MG63 (cell line): Measurements from ENCODE around the gene FAM216B. TPM values are rescaled to one million over a fixed set of nuclear protein-coding genes. Genes with fewer than 3 reads are reported as not detected.

Experiments
- DNase-seq: peaks from one replicate; pipeline ENCODE4 v3.0.0-alpha.2; 2020
- H3K27me3 ChIP-seq: fragments of 250-450 bp; sonication (Bioruptor Pico); 2 replicates; pipeline ENCODE4 v1.5.1; 2020; ENCODE audit warnings: mild to moderate bottlenecking, moderate library complexity
- H3K36me3 ChIP-seq: fragments of 250-450 bp; sonication (Bioruptor Pico); 2 replicates; pipeline ENCODE4 v1.5.1; 2020; ENCODE audit warnings: mild to moderate bottlenecking, moderate library complexity
- H3K4me3 ChIP-seq: fragments of 250-450 bp; sonication (Bioruptor Pico); 2 replicates; pipeline ENCODE4 v1.5.1; 2020; ENCODE audit warnings: mild to moderate bottlenecking, moderate library complexity
- H3K9me3 ChIP-seq: fragments of 250-450 bp; sonication (Bioruptor Pico); 2 replicates; pipeline ENCODE4 v1.5.1; 2020; ENCODE audit warnings: mild to moderate bottlenecking, moderate library complexity
- total RNA-seq: library from RNA; depleted of rRNA; stranded (reverse); fragments of >200 nt; shearing (Covaris generic); gene quantifications from 2 replicates; pipeline ENCODE4 v1.2.3, GENCODE V29; 2014; ENCODE audit warnings: low replicate concordance; rRNA removed

The FAM216B gene
- not detected in 2 replicates for total RNA-seq

DNA sequence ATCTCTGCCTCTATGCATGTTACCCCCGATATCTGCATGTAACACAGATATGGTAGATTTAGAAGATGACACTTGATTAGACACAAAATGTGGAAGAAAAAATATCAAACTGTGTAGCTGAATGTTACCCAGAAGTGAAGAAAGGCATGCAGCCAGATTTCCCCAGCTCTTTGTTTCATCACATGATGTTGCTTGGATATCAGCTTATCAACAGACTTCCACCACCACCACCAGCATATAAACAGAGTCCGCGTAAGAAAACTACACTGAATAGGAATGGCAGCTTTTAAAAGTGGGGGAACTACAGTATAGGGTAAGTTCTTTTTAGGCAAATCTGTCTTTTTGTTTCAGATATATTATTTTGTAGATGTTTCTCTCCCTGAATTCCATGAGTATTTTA lies at the start of gene FAM216B:
Gene FAM216B (plus strand): TSS at position 233 of the 400 bp plus-strand sequence. CDS start 2,484 bp downstream, outside the sequence.
- Histone ChIP-seq H3K4me3 (no peak within 1 kb of the TSS), H3K27me3 (no peaks in the 10 kb centered on the region), H3K9me3 (no peaks in the 10 kb centered on the region), H3K36me3 (no peaks in the 10 kb centered on the region)
- DNase-seq: no peak

DNA sequence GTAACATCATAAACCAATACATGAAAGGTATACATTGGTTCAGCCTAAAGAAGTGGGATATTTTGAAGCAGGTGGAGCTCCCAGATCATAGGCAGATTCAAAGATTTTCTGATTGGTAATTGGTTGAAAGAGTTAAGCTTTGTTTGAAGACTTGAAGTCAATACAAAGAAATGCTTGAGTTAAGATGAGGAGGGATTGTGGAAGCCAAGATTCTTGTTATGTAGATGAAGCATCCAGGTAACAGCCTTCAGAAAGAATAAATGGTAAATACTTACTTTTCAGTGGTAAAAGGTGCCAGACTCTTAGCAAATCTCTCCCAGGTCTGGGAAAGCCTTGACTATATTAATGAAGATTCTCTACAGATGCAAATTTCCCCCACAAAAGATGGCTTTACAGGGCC lies 49.3 kb upstream of the FAM216B start:
- Histone ChIP-seq H3K4me3 (no peak overlapping the region), H3K9me3 (no peaks in the 10 kb centered on the region), H3K27me3 (no peaks in the 10 kb centered on the region), H3K36me3 (no peaks in the 10 kb centered on the region)
- DNase-seq: no peak

DNA sequence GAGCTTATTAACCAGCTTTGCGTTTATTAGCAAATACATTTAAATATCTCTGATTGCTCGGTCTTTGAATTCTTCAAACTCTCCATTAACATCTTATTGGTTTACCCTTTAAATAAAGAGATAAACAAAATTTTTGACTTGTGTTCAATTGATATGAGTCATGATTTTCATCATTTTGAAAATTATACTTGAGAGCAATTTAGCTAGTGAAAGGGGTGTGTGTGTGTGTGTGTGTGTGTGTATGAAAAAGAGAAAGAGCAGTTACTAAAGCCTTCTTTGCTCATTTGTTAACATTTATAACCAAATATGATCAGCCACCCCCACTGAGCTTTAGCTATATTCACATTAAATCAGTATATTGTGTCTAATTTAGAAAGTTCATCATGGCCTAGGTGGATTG lies 48.3 kb upstream of the FAM216B start:
- Histone ChIP-seq H3K9me3 (no peaks in the 10 kb centered on the region), H3K27me3 (no peaks in the 10 kb centered on the region), H3K4me3 (no peak overlapping the region), H3K36me3 (no peaks in the 10 kb centered on the region)
- no peak for DNase-seq

DNA sequence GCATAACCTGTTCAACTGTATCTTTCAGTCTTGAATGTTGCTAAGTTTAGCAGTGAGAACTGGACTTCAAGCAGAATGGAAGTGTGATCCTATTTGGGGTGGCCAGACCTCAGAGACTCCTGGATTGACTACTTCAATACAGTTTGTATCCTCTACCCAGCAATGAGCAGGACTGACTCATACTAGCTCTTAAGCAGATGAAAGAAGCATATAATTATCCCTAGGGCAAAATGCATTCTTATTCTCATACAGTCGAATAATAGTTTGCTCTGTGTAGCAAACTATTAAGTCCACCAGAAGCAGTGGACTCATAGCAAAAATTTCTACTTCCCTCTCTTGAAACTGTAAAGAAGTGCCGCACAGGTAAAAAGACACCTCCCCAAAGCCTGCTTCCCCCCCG lies 46.4 kb upstream of the FAM216B start:
- DNase-seq: no peak
- H3K9me3 ChIP-seq: no peaks in the 10 kb centered on the region
- no peaks in the 10 kb centered on the region for H3K27me3 ChIP-seq
- H3K36me3 ChIP-seq: no peaks in the 10 kb centered on the region
- H3K4me3 ChIP-seq: no peak overlapping the region

DNA sequence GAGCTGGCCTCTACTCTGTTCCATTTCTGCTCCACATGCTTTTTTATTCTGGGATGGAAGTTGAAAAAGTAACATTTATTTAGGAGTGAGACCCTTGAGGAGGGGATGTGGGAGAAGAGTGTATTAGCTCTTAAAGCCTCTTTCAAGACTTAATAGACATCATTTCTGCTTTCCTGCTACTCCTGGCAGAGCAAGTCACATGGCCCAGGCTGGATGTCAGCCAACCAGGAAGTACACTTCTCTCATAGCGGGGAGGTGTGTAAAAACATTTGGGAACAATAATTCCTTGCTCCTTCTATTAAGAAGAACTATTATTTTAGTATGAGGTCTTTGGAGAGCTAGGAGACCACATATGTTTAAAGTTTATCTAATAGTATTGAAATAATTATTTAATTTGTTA lies 40.6 kb upstream of the FAM216B start:
- H3K4me3 ChIP-seq: no peak overlapping the region
- H3K27me3 ChIP-seq: no peaks in the 10 kb centered on the region
- H3K36me3 ChIP-seq: no peaks in the 10 kb centered on the region
- DNase-seq: no peak
- H3K9me3 ChIP-seq: no peaks in the 10 kb centered on the region

DNA sequence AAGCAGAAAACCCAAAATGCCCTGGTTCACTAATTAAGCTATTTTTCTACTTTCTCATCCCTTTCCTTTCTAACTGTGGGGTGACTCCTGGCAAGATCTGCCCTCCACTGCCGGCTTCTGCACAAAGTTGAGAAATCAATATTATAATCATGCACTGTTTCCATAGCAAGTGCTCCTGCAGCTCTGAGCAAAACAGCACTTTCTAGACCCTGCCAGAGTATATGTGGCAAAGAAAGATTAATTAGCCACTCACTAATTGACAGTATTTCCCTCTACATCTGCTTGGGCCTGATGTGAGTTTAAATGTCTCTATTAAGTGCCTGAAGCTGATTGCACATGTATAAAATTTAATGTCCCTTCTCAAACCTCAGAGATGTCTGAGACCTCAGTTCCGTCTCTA lies 39.5 kb upstream of the FAM216B start:
- no peaks in the 10 kb centered on the region for H3K9me3 ChIP-seq
- H3K36me3 ChIP-seq: no peaks in the 10 kb centered on the region
- H3K27me3 ChIP-seq: no peaks in the 10 kb centered on the region
- DNase-seq: no peak
- H3K4me3 ChIP-seq: no peak overlapping the region

DNA sequence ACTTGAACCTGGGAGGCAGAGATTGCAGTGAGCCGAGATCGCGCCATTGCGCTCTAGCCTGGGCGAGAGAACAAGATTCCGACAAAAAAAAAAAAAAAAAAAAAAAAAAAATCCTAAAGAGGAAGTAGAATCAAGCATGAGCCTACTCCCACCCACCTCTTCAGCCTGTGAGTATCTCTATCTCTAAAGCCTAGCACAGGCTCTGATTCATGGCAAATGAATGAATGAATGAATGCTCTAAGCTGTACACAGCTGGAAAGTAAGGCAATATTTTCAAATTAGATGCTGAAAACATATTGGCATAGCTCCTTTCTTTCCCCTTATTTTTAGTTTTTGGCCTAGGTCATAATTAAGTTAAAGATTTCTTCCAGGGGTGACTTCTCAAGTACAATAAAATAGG lies 35.7 kb upstream of the FAM216B start:
- no peaks in the 10 kb centered on the region for H3K27me3 ChIP-seq
- no peaks in the 10 kb centered on the region for H3K36me3 ChIP-seq
- peak; percentile 26 for DNase-seq
- no peak overlapping the region for H3K4me3 ChIP-seq
- H3K9me3 ChIP-seq: no peaks in the 10 kb centered on the region

DNA sequence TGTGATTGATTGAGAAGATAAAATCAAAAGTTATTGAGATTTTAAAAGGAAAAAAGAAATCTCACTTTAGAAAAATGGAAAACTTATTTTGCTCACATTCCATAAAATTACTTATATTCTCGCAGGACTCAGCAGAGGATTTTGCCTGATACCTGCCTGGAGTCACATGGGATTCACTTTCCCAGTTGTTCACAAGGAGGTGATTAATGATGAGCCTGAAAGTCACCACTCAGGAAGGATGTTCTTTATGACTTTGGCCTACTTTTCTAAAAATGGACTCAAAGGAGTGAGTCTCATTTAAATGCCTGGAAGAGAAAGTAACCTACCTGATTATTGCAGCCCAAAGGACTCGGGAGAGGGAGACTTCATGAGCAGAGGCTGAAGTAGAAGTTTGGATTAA lies 34.5 kb upstream of the FAM216B start:
- DNase-seq: no peak
- H3K36me3 ChIP-seq: no peaks in the 10 kb centered on the region
- H3K9me3 ChIP-seq: no peaks in the 10 kb centered on the region
- no peaks in the 10 kb centered on the region for H3K27me3 ChIP-seq
- H3K4me3 ChIP-seq: no peak overlapping the region

DNA sequence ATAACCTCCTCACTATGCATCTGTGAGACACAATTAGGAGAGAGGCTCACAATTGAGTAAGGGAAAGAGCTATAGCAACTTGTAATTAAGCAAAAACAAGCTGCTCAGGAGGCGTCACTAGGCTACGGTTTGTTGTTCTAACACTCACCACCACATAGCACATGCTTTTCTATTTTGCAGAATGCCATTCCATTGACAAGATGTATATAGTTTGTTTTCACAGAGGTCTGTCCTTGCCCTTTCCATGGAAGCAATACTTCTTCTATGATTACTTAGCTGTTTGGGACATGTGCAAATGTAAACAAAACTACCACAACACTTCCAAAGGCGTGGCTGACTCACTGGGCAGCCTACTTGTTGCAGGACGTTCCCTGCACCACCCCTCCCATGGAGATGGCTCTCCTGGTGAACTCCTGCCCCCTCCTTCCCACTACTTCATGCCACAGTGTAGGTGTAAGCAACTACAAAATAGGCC lies 33.9 kb upstream of the FAM216B start:
- DNase-seq: peak; percentile 95
- H3K4me3 ChIP-seq: no peak overlapping the region
- no peaks in the 10 kb centered on the region for H3K27me3 ChIP-seq
- H3K9me3 ChIP-seq: no peaks in the 10 kb centered on the region
- no peaks in the 10 kb centered on the region for H3K36me3 ChIP-seq

DNA sequence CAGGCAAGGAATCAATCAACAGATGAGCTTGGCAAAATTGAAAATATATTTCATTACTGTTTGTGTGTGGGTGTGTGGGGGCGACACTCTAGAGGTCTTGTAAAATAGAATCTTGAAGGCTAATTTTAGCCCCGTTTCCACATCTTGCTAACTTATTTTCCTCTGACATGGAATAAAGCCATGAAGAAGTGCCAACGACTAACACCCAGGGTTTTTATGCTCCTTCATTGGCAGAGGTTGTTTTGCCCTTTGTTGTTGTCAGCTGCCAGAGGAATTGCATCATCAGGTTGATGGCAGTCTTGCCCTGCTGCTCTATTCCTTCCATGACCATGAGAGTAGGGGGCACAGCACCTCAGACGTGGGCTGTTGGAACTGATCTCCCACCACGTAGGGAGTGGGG lies 30.6 kb upstream of the FAM216B start:
- Histone ChIP-seq H3K27me3 (no peaks in the 10 kb centered on the region), H3K9me3 (no peaks in the 10 kb centered on the region), H3K36me3 (no peaks in the 10 kb centered on the region), H3K4me3 (no peak overlapping the region)
- peak; percentile 34 for DNase-seq

DNA sequence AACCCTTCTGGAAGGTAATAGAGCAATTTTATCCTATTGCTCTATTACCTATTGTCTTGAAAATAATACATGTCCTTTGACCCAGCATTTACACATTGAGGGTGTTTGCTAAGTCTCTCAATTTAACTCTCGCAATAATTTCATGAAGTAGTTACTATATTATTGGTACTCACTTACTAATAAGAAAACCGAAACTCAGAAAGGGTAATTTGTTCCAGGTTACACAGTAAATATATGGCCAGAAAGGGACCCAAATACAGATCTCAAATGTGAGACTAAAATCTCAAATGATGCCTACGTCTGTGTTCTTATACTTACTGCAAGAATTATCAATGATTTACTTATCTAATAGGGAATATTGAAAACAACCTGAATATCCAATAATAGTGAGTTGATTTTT lies 29.7 kb upstream of the FAM216B start:
- Histone ChIP-seq H3K9me3 (no peaks in the 10 kb centered on the region), H3K27me3 (no peaks in the 10 kb centered on the region)
- no peak for DNase-seq

DNA sequence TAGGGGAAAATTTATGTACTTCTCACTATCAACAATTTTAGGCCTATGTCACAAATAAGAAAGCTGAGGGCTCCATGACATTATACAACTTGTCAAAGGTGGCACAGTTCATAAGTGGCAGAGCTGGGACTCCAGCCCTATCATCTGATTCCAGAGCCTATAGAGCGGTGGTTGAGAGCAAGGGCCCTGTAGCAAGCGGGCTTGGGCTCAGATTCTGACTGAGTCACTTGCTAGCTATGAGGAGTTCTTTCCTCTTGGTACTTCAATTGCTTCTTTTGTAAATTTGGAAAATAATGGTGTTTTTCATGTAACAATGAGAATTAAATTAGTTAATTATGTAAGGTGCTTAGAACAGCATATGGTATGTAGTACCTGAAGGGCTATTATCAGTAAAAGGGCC lies 28.7 kb upstream of the FAM216B start:
- H3K4me3 ChIP-seq: no peak overlapping the region
- no peak for DNase-seq
- H3K36me3 ChIP-seq: no peaks in the 10 kb centered on the region
- H3K27me3 ChIP-seq: no peaks in the 10 kb centered on the region
- H3K9me3 ChIP-seq: no peaks in the 10 kb centered on the region

More for the DNA sequence above, 29.7 kb upstream of the FAM216B start:
- Histone ChIP-seq H3K36me3 (no peaks in the 10 kb centered on the region), H3K4me3 (no peak overlapping the region)

DNA sequence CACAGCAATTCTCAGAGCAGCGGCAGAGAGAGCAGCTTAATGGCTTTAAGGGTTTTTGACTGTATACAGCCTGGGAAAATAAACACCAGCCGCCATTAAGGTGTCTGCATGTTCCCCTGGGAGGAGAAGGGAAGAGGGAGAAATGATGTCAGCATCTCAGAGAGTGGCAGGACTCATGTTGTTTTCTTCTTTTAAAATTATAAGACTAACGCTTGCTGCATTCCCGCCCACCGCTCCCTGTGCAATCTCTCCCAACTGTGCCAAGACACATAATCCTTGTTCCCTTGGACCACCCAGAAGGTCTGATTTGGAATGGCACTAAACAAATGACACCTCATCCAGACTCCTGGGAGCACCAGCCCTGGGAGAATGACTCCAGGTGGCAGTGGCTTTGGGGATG lies 27.7 kb upstream of the FAM216B start:
- Histone ChIP-seq H3K36me3 (no peaks in the 10 kb centered on the region), H3K27me3 (no peaks in the 10 kb centered on the region), H3K9me3 (no peaks in the 10 kb centered on the region), H3K4me3 (no peak overlapping the region)
- DNase-seq: no peak

DNA sequence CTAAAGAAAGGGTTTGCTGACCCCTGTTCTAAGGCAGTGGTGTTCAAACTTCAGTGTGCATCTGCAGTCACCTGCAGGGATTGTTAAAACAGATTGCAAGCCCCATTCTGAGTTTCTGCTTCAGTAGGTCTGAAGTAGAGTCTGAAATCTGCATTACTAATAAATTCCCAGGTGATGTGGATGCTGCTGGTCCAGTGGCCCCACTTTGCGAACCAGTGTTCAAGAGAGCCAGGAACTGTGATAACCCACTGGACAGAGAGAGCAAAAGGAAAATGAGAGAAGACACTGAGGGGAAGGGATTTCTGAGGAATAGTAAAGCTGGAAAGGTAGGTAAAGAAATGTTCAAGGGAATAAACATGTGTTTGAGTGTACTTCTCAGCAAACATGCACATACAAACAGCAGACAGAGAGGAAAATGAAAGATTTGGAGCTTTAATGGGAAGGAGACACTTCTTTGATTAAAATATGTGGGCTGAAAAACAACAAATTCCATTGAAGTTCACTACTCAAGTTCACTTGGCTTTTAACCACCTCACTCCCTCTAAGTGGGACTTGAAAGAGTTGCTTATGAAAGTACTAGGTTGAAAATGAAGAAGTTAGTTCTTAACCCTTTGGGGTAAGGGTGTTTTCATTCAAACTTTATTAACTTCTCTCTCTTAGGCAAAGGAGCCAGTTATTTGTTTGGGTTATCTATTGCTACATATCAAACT lies 26.4 kb upstream of the FAM216B start:
- no peak for DNase-seq
- no peaks in the 10 kb centered on the region for H3K27me3 ChIP-seq
- H3K36me3 ChIP-seq: no peaks in the 10 kb centered on the region
- H3K4me3 ChIP-seq: no peak overlapping the region
- H3K9me3 ChIP-seq: no peaks in the 10 kb centered on the region

DNA sequence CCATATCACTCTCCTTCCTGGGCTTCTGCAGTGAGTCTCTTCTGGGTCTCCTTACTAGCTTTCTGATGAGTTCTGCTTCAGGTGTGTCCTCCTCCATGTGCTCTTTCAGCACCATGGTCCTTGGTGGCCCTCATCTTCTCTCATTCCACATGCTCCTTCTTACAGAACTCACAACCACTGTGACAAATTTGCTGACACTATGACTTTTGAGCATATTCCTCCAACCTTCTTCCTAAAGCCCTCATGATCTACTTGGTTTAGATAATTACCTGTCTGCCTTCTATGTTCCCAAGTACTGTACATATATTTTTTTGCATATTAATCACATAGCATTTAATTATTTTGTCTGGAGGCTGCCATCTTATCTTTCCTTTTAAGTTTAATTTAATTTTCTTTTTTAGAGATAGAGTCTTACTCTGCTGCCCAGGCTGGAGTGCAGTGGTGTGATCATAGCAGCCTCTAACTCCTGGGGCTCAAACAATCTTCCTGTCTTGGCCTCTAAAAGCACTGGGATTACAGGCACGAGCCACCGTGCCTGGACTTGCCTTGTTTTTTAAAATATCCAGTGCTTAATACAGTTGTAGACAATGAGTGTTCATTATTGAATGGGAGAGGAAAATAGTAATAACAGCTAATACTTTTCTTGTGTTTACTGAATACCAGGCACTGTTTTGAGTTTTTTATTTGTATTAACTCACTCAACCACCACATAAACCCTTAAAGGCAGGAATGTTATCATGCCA lies 23.5 kb upstream of the FAM216B start:
- Histone ChIP-seq H3K9me3 (no peaks in the 10 kb centered on the region), H3K27me3 (no peaks in the 10 kb centered on the region), H3K4me3 (no peak overlapping the region), H3K36me3 (no peaks in the 10 kb centered on the region)
- no peak for DNase-seq

DNA sequence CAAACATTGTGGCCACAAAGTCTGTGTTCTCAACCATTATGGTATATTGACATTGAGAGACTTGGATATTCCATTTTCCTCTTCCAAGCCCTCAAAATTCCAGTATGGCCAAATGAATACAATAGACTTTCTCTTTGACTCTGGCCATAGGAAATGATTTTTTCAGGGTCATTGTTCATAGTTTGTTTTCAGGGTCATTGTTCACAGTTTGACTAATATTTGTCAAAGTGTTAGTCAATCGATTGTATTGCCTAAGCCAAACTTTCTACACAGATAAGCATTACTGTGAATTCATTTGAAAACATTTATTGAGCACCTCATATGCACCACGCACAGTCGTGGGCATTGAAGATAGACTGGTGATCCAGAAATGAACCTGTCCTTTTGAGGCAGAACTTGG lies 22.9 kb upstream of the FAM216B start:
- no peak for DNase-seq
- Histone ChIP-seq H3K36me3 (no peaks in the 10 kb centered on the region), H3K9me3 (no peaks in the 10 kb centered on the region), H3K27me3 (no peaks in the 10 kb centered on the region), H3K4me3 (no peak overlapping the region)

DNA sequence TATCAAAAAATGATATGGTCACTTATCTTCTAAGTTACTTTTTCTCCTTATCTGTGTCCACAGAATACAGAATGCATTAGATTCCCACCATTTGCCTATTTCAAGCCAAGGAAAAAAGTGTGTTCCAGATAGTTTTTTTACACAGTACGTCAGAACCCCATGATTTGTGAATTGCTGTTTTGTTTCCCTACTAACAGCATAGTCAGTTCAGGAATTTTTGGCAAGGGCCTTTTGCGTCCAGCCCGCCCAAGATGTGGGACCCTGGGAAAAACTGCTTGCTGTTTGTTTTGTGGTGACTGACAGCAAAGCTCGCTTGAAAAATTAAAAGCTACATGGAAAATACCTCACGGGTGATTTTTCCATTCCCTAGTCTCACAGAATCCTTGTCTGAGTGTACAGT lies 20.4 kb upstream of the FAM216B start:
- Histone ChIP-seq H3K9me3 (no peaks in the 10 kb centered on the region), H3K36me3 (no peaks in the 10 kb centered on the region), H3K4me3 (no peak overlapping the region), H3K27me3 (no peaks in the 10 kb centered on the region)
- no peak for DNase-seq

DNA sequence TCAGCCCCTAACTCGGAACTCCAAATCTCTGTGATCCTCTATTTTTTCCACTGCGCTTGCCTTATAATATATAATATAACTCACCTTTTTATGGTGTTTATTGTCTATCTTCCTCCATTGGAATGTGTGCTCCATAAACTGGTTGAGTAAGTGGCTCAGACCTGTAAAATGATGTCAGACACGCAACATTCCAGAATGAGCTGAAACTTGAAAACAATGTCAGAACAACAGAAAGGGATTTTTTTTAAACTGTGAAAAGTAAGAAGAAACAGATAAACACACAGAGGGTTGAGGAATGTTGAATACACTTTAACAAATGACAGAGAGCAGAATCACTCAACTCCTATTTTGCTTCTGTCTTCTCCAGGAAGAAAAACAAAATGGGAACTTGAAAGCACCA lies 19.1 kb upstream of the FAM216B start:
- Histone ChIP-seq H3K4me3 (no peak overlapping the region), H3K36me3 (no peaks in the 10 kb centered on the region), H3K9me3 (no peaks in the 10 kb centered on the region; the same call in 1 of the 2 replicates), H3K27me3 (no peaks in the 10 kb centered on the region)
- DNase-seq: no peak
